GM19438 (cell line): ENCODE results near the gene DOCK8.

Experiments used
- ATAC-seq: cut with Tn5 transposase; IDR thresholded peaks from one replicate; pipeline ENCODE4 v1.9.1; 2021; ENCODE audit warnings: low read depth; ENCODE audit not compliant: unreplicated experiment

DOCK8 gene

DNA sequence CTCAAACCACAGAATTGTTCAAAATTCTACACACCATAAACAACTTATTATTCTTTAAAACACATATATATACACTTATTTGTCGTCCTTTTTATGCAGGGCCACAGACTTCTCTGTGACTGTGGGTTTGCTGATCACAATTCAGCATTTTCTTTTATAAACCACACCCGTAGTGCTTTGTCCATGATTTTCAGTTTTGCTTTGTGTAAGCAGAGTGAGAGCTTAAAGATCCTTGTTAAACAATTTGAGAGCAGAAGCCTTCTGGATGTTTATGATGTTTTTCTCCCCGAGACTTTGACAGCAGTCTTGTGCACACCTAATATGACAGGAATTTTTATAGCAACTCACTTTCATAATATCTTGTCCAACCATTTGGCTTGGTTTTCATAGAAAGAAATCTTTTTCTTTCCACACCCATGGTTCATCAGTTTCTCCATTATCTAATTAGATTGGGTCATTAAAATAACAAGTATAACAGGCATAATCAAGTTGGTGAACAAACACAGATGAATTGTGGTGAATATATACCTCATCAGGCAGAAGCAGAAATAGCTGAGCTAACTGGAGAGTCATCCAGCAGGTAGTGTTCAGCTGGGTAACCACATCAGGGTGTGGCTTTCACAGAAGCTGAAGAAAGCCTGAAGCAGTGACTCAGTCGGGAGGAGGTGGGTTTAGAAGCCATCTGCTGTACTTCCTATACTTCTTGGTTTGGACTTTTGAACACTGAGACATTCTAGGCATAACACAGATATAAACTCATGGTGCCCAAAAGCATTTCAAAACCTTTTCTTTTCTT lies 232.8 kb downstream of the DOCK8 start:
- ATAC-seq, result no peak

DNA sequence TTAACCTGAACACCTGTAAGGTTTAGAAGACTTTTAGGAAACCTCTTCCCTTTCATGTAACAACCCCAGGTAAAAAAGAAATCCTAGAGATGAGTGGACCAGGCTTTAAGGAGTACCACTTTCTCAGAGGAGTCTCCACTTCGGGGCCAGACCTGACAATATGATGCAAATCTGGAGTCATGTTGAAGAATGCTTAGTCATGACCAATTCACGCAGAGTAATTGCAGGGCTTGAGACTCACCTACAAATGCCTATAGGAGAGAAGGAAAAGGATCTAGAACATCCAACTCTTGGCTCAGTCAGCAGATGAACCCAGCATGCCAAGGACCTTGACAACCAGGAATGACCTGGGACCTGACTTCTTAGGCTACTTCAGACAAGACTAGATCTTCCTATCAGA lies 235.4 kb downstream of the DOCK8 start:
- no peak for ATAC-seq

DNA sequence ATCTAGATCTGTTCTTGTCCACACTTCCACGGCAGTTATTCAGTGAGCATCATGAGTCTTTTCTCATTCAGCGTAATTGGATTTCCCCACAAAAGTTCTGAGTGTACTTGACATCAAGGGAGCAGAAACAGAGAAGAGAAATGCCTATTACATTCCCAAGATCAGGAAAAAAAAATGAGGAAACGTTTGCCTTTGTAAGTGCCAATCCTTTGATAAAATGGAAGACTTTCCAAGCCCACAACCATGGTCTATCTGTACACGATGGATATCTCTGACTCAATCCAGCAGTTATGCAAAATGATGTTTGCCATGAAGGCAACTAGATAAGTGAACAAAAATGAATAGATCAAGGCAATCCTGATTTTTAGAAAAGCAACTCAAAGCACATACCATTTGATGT lies 235.9 kb downstream of the DOCK8 start:
- ATAC-seq, result no peak

DNA sequence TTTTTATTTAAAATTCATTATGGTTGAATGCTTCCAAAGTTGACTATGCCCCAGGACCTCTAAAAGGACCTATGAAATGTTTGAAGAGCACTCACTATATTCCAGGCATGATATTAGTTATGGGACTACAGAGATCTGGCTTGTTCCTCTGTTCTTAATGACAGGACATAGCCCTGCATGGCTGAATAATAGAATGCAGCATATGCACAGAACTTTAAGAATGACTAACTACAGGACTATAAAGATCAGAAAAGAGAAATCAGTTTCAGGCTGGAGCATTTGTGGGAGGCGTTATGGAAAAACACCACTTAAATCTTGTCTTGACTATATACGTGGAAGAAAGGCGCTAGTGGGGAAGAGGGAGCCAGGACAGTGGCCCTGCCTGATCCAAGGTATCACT lies 239.2 kb downstream of the DOCK8 start:
- no peak for ATAC-seq

DNA sequence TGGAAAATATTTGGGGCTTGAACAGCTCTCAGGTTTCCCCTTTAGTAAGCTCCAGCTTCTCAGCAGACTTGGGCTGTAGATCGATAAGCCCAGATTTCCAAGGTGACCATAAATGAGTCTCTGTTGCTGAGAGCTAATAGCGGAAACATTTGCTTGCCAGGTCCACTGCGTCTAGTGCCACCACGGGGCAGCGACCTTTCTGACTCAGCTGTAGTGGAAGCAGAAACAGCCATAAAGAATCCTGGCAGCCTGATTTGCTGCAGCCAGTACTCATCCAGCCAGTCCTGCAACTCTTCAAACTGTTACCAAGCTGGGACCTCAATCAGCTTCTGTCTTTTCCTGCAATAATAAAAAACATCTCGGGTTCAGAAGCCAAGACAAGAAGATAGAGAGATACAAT lies 241.7 kb downstream of the DOCK8 start:
- ATAC-seq, result no peak

DNA sequence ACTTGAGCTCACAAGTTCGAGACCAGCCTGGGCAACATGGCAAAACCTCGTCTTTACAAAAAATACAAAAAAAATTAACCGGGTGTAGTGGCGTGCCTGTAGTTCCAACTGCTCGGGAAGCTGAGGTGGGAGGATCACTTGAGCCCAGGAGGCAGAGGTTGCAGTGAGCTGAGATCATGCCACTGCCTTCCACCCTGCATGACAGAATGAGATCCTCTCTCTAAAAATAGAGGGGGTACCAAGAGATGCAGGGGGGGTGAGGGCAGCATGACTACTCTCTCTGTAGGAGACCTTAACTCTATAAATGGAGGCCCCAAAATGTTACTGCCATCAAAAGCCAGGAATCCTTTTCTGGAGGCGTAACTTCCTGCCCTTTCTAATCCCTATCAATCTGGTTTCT lies 243.9 kb downstream of the DOCK8 start:
- no peak for ATAC-seq

DNA sequence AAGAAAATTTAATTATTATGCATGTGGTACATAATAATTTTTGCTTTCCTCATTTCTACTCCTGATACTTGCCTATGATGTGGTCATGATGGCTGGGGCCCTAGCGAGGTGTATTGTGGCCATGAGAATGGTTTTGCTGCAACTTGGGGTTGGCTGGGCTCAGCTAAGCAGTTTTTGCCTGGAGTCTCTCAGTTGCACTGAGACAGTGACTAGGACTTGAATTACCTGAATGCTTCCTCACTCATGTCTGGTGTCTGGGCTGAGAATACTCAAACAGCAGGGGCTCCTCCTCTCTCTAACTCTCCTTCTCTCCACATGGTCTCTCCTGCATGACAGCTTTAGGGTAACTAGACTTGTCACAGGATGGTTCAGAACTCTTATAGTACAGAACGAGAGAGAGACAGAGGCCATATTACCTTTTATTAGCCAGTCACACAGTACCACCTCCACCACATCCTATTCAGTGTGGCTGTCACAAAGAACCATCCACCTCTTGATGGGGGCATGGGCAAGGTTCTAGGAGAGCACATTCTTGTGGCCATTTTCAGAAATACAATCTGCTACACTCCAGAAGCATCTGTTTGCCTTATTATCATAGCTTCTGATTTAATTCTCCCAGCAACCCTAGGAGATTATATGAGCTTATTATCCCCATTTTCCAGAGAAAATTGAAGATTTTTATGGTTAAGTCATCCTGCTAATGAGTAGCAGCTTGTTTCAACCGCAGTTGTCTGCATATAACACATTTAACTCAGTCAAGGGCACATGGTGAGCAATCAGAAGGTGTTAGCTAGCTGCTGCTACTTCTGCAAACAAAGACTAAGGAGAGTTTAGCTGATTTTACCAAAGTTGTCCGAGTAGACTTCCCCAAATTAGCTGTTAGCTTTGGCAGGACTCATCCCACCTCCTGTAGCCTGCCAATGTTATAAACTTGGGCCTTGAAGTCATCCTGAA lies 245.1 kb downstream of the DOCK8 start:
- ATAC-seq, result no peak

DNA sequence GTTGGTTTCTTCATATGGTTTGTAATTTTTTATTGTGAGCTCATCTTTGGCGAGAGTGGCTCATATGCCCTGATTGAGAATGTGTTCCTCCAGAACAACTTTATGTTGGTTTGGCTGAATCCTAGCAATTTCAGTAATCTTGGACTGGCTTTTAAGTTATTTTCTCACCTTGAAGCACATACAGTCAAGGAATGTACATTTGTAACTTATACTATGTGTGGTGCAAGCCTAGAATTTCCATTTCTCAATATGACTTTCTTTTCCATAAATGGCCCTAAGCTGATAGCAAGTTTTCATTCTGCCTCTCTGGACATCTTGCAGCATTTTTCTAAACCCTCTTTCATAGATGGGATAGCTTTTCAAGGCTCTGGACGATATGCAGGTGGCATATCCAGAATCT lies 247.5 kb downstream of the DOCK8 start:
- no peak for ATAC-seq

DNA sequence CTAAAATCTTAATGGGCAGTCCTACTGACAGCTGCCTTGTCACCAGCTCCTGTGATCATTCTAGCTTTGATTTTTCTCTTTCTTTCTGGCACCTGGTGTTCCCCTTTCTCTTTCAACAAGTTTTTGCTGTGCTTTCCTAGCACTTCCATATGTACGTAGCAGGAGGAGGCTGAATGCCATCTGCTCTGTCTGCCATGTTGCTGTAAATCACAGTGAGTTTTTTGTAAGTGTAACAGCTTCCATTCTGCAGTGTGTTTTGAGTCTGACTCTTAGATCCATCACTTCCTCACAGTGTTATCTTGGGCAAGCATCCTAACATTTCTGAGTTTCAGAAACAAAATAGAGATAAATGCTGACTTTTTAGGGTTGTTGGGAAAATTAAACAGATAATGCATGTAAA lies 247.9 kb downstream of the DOCK8 start:
- ATAC-seq, result no peak

DNA sequence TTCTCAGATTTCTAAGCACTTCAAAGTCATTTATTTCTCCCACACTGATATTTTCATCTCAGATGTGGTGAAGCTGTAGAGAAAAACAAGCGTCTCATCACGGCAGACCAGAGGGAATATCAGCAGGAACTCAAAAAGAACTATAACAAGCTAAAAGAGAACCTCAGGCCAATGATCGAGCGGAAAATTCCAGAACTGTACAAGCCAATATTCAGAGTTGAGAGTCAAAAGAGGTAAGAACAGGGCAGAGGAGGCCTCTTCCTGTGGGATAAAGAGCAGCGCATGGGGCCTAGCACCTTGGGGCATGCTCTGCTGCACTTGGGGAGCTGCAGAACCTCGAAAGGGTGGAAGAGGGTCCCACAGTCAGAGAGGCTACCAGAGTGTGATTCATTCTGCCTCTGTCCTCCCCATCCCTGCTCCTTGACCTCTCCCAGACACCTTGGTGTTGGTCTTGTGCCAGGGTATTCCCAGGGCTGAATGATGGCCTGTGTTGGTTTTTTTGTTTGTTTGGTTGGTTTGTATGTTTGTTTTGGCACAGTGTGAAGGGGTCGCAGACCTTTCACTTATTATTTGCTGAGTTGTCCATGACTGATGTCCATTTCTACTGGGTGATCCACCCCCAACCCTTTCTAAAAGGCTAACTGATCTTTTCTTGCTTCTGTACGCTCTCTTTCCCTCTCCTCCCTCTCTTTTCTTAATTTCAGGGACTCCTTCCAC lies 248.9 kb downstream of the DOCK8 start:
- ATAC-seq, result no peak

DNA sequence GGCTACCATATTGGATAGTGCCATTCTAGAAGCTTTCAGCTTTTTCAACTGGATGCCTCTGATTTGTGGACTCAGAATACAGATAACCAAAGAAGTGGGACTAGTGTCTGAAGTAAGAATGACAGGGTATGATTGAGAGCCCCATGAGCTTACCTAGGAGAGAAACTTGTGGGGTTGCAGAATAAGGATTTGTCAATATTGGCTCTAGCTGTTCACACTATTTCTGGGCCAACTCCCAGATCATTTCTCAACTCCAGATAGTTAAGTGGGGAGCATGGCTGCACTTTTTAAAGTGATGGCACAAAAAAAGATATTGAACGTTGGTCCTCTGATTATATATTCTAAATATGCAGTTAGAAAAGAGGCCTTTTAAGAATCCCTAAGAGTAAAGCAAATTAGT lies 252.1 kb downstream of the DOCK8 start:
- ATAC-seq, result no peak

DNA sequence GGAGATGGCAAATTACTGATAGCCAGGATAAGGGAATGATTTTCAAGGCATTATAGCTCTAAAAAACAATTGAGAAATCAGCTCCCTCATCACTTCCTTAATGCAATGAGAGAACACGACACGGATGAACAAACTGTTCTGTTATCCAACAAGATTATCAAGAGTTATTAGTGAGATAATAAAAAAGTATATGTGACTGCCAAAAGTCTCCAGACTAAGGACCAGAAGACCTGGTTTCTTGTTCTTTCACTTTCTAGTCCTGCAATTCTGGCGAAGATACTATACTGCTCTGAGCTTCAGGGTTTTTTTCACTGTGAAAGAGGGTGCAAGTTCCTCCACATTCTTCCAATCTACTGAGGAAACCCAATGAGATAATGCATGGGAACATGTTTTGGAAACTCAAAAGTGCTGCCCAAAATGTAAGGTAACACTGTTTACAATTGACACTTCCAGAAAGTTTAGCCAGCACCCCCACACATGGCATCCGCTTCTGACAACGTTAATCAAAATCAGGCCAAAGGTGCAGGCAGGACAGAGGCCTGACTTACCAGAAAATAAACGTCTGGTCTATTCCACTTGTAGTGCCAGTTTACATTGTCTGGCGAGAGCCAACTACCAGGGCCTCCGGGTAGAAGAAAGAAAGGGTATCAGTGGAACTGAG lies 254.2 kb downstream of the DOCK8 start:
- ATAC-seq, result no peak

DNA sequence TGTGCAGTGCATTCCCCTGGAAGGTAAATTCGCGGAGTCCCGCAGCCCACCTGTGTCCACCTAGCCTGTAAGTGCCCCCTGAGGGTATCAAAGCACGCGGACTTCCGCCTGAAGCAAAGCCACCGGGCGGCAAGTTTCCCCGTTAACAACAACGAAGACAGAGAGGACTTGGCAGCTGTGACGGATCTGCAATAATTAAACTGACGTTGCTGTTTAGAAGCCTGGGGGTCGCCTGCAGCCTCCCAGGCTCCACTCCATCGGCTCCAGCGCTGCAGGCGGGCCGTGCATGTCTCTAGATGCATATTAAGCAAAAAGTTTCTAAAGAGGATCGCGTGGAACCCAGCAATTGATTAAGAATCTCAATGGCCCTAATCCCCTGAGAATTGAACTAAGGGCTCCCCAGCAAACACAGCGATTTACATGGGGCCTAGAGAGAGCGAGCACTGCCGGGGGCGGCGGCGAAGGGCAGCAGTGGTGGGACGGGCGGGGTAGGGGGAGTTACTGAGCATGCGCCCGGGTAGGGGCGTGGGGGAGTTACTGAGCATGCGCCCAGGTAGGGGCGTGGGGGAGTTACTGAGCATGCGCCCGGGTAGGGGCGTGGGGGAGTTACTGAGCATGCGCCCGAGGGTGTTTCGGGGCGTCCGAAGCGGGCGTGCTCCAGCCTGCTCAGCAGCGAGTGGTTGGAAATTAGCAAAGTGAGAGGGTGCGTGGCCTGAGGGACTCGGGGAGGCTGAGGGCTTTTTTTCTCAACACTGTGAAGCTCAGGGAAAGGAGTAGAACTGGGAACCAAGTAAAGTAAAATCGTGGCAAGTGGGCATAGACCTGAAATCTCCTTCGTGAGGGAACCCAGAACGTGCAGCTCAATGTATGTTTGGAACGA lies 255.2 kb downstream of the DOCK8 start:
- peak; percentile 88 for ATAC-seq

DNA sequence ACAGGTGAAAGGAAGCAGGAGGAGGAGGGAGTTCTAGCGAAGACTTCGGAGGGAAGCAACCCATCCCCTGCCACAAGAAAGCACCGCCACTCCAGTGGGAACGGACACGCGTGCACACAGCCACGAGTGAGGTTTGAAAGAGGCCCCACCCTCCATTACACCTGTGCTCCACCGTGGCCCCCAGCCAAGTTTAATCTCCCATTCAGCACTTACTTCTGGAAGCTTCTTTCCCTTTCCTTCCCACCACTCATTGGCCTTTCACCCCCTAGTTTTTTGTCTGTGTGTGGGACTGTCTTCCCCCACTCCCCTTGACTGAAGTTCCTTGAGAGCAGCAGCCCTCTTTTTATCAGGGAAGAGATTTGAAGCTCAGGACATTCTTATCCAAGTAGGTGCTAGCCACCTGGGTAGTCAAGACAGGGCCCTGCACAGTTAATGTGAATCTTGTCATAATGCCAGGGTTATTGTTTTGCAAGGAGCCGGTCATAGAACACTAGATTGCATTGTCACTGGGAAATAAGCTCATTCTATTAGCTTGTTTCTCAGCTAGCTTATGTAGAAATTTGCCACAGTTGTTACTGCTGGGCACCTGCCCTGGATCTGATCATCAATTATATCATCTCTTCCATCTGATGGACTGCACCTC lies 256.0 kb downstream of the DOCK8 start:
- ATAC-seq, result no peak

DNA sequence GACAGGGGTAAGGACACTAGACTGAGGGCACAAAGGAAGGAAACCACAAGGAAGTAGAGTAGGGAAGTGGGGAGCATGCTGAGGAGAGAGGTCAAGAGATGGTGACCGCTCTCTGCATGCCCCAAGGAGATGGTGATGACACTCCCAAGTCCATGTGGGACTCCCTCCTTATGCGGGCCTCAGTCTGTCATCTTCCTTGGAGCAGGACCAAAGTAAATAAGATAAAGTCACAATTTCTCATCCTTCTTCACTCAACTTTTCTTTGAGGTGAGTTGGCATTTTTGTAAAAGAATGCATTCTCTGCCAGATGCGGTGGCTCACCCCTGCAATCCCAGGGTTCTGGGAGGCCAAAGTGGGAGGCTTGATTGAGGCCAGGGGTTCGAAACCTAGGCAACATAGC lies 256.7 kb downstream of the DOCK8 start:
- no peak for ATAC-seq

DNA sequence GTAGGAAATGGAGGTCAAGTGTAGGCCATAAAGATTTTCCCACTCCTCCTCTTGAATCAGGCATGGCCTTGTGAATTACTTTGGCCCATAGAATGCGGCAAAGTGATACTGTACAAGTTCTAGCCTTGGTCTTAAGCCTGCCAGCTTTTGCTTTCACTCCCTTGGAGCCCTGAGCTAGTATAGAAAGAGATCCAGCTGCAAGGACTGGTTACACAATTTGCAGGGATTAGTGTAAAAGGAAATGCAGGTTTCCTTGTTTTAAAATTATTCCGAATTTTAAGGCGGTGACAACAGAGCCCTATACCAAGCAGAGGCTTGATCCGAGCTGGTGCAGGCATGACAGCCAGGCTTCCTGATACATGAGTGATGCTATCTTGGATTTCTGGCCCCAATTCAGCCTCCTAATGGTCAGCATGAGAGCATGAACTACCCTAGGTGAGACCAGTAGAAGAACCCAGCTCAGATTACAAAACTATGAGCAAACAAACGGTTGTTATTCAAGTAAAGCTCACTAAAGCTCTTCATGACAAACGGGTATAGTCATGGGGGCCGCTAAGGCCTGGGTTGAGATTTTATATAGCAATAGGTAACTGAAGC lies 257.9 kb downstream of the DOCK8 start:
- ATAC-seq, result no peak

DNA sequence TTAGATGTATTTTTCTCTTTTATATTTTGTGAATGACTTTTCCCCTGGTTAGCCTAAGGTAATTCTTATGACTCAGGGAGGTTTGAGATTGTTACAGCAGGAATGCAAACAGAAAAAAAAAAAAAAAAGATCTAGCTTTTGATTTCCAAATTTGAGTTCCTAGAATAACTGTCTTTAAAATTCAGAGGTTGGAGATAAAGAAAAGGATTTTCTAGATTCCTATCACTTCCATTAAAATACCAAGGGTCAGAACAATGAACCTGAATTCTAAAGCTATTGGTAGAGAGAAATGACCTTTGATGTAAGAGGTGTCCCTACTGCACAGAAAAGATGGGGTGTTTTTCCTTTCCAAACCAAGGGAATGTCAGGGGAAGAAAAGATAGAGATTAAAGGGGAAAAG lies 262.5 kb downstream of the DOCK8 start:
- no peak for ATAC-seq

DNA sequence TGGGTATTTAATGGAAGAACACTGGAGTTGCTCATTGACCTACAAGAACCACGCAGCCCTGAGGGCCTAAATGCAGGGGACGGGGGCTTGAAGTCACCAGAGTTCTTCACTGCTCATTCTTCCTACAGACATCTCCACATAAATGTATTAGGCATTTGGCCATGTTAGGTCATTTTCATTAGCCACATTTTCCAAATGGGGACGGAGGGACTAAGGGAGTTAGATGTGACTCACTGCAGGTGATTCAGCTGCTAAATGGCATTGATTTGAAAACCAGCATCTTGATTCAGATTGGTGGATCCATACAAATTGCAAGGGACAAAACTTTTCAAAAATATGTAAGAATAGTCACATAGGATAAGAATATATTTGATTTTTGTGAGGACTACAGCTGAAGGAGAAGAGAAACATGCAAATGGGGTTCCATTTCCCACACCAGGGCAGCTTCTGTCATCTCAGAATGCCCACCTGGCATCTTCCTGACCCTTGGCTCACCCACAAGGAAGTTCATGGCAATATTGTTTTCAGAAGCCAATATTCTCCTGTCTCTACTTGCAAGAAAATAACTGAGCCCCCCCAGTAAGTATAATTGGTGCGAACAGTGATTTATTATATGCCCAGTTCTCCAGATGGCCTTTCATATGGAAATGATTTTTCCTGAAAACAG lies 264.8 kb downstream of the DOCK8 start:
- ATAC-seq, result no peak
